Measurements from ENCODE around the gene UNK.

The UNK gene

GRCh38 chr17:75779250-75779986 is 5.2 kb upstream of the UNK start:
- peak overlapping the region; percentile 75 for H3K4me3 ChIP-seq (ENCODE audit: low read length)
- H3K9ac ChIP-seq (ENCODE audit: low read length), result peak overlapping the region; percentile 92
- no peaks in the 10 kb centered on the region for H3K9me3 ChIP-seq (ENCODE audit: control insufficient read depth, low read length)
- H3K36me3 ChIP-seq (ENCODE audit: control insufficient read depth, insufficient read depth, low read length), result no peaks in the 10 kb centered on the region
- peaks cover 16% of the 10 kb centered on the region for H3K4me1 ChIP-seq (ENCODE audit: control insufficient read depth, insufficient read depth, low read length)
- no peaks in the 10 kb centered on the region for H3K27me3 ChIP-seq (ENCODE audit: control insufficient read depth, insufficient read depth, low read length)

- Histone ChIP-seq H3K4me3 (ENCODE audit: low read length) (no peak overlapping the region), H3K4me1 (ENCODE audit: control insufficient read depth, insufficient read depth, low read length) (peaks cover 18% of the 10 kb centered on the region), H3K36me3 (ENCODE audit: control insufficient read depth, insufficient read depth, low read length) (no peaks in the 10 kb centered on the region), H3K27me3 (ENCODE audit: control insufficient read depth, insufficient read depth, low read length) (no peaks in the 10 kb centered on the region), H3K9ac (ENCODE audit: low read length) (no peak overlapping the region), H3K9me3 (ENCODE audit: control insufficient read depth, low read length) (no peaks in the 10 kb centered on the region)
Measured at GRCh38 chr17:75779987-75780889, 4.4 kb upstream of the UNK start.

- no peaks in the 10 kb centered on the region for H3K27me3 ChIP-seq (ENCODE audit: control insufficient read depth, insufficient read depth, low read length)
- no peak overlapping the region for H3K4me3 ChIP-seq (ENCODE audit: low read length)
- no peaks in the 10 kb centered on the region for H3K36me3 ChIP-seq (ENCODE audit: control insufficient read depth, insufficient read depth, low read length)
- H3K9me3 ChIP-seq (ENCODE audit: control insufficient read depth, low read length), result no peaks in the 10 kb centered on the region
- H3K4me1 ChIP-seq (ENCODE audit: control insufficient read depth, insufficient read depth, low read length), result peaks cover 33% of the 10 kb centered on the region
- peak overlapping the region; percentile 82 for H3K9ac ChIP-seq (ENCODE audit: low read length)
Measured at GRCh38 chr17:75783069-75783783, 1.4 kb upstream of the UNK start.

GRCh38 chr17:75783803-75784472 is 668 bp upstream of the UNK start:
- Histone ChIP-seq H3K9me3 (ENCODE audit: control insufficient read depth, low read length) (no peaks in the 10 kb centered on the region), H3K4me1 (ENCODE audit: control insufficient read depth, insufficient read depth, low read length) (peaks cover 33% of the 10 kb centered on the region), H3K36me3 (ENCODE audit: control insufficient read depth, insufficient read depth, low read length) (no peaks in the 10 kb centered on the region), H3K4me3 (ENCODE audit: low read length) (peak overlapping the region; percentile 56), H3K9ac (ENCODE audit: low read length) (peak overlapping the region; percentile 82), H3K27me3 (ENCODE audit: control insufficient read depth, insufficient read depth, low read length) (no peaks in the 10 kb centered on the region)

GRCh38 chr17:75785016-75785890 is 647 bp downstream of the UNK start:
- peak overlapping the region; percentile 56 for H3K4me3 ChIP-seq (ENCODE audit: low read length)
- H3K27me3 ChIP-seq (ENCODE audit: control insufficient read depth, insufficient read depth, low read length), result no peaks in the 10 kb centered on the region
- no peaks in the 10 kb centered on the region for H3K9me3 ChIP-seq (ENCODE audit: control insufficient read depth, low read length)
- peaks cover 33% of the 10 kb centered on the region for H3K4me1 ChIP-seq (ENCODE audit: control insufficient read depth, insufficient read depth, low read length)
- H3K9ac ChIP-seq (ENCODE audit: low read length), result peak overlapping the region; percentile 82
- H3K36me3 ChIP-seq (ENCODE audit: control insufficient read depth, insufficient read depth, low read length), result no peaks in the 10 kb centered on the region

- no peak overlapping the region for H3K4me3 ChIP-seq (ENCODE audit: low read length)
- no peaks in the 10 kb centered on the region for H3K9me3 ChIP-seq (ENCODE audit: control insufficient read depth, low read length)
- H3K4me1 ChIP-seq (ENCODE audit: control insufficient read depth, insufficient read depth, low read length), result peaks cover 4% of the 10 kb centered on the region
- no peaks in the 10 kb centered on the region for H3K27me3 ChIP-seq (ENCODE audit: control insufficient read depth, insufficient read depth, low read length)
- no peak overlapping the region for H3K9ac ChIP-seq (ENCODE audit: low read length)
- H3K36me3 ChIP-seq (ENCODE audit: control insufficient read depth, insufficient read depth, low read length), result no peaks in the 10 kb centered on the region
Measured at GRCh38 chr17:75791254-75791653, 6.6 kb downstream of the UNK start.

- H3K9ac ChIP-seq (ENCODE audit: low read length), result no peak overlapping the region
- no peak overlapping the region for H3K4me3 ChIP-seq (ENCODE audit: low read length)
- H3K36me3 ChIP-seq (ENCODE audit: control insufficient read depth, insufficient read depth, low read length), result no peaks in the 10 kb centered on the region
- no peaks in the 10 kb centered on the region for H3K27me3 ChIP-seq (ENCODE audit: control insufficient read depth, insufficient read depth, low read length)
- no peaks in the 10 kb centered on the region for H3K9me3 ChIP-seq (ENCODE audit: control insufficient read depth, low read length)
- no peaks in the 10 kb centered on the region for H3K4me1 ChIP-seq (ENCODE audit: control insufficient read depth, insufficient read depth, low read length)
Measured at GRCh38 chr17:75793460-75793859, 8.9 kb downstream of the UNK start.

- H3K4me3 ChIP-seq (ENCODE audit: low read length), result no peak overlapping the region
- H3K9ac ChIP-seq (ENCODE audit: low read length), result no peak overlapping the region
- no peaks in the 10 kb centered on the region for H3K9me3 ChIP-seq (ENCODE audit: control insufficient read depth, low read length)
- H3K27me3 ChIP-seq (ENCODE audit: control insufficient read depth, insufficient read depth, low read length), result no peaks in the 10 kb centered on the region
- peaks cover 8% of the 10 kb centered on the region for H3K36me3 ChIP-seq (ENCODE audit: control insufficient read depth, insufficient read depth, low read length)
- no peaks in the 10 kb centered on the region for H3K4me1 ChIP-seq (ENCODE audit: control insufficient read depth, insufficient read depth, low read length)
Measured at GRCh38 chr17:75795820-75796607, 11.4 kb downstream of the UNK start.

- Histone ChIP-seq H3K9me3 (ENCODE audit: control insufficient read depth, low read length) (no peaks in the 10 kb centered on the region), H3K36me3 (ENCODE audit: control insufficient read depth, insufficient read depth, low read length) (peaks cover 8% of the 10 kb centered on the region), H3K4me1 (ENCODE audit: control insufficient read depth, insufficient read depth, low read length) (no peaks in the 10 kb centered on the region)
Measured at GRCh38 chr17:75799402-75799801, 14.8 kb downstream of the UNK start.

GRCh38 chr17:75803883-75804282 is 19.3 kb downstream of the UNK start:
- no peaks in the 10 kb centered on the region for H3K27me3 ChIP-seq (ENCODE audit: control insufficient read depth, insufficient read depth, low read length)
- H3K9ac ChIP-seq (ENCODE audit: low read length), result no peak overlapping the region
- peaks cover 8% of the 10 kb centered on the region for H3K36me3 ChIP-seq (ENCODE audit: control insufficient read depth, insufficient read depth, low read length)
- H3K4me1 ChIP-seq (ENCODE audit: control insufficient read depth, insufficient read depth, low read length), result no peaks in the 10 kb centered on the region
- no peaks in the 10 kb centered on the region for H3K9me3 ChIP-seq (ENCODE audit: control insufficient read depth, low read length)
- no peak overlapping the region for H3K4me3 ChIP-seq (ENCODE audit: low read length)

More at GRCh38 chr17:75799402-75799801, 14.8 kb downstream of the UNK start:
- Histone ChIP-seq H3K27me3 (ENCODE audit: control insufficient read depth, insufficient read depth, low read length) (no peaks in the 10 kb centered on the region), H3K9ac (ENCODE audit: low read length) (no peak overlapping the region), H3K4me3 (ENCODE audit: low read length) (no peak overlapping the region)
